GM21423 (cell line): ENCODE results near the gene STAT3.
"Not testable (repeated sequence)": the region's sequence is repeated elsewhere in the genome, so short reads cannot be mapped to it uniquely, and the experiment has no call there.

ENCODE experiments used
- ATAC-seq: cut with Tn5 transposase; IDR thresholded peaks from one replicate; pipeline ENCODE4 v1.9.1; 2021; ENCODE audit warnings: mild to moderate bottlenecking, moderate library complexity; ENCODE audit not compliant: unreplicated experiment

STAT3 gene

GRCh38 chr17:42264366-42264765, 123.9 kb downstream of the STAT3 start:
- ATAC-seq: not testable (repeated sequence)
